GM10266 (cell line): ENCODE data around the gene DRAP1.

ENCODE experiments used
- DNase-seq: peaks from one replicate; pipeline ENCODE4 v3.0.0; 2012; ENCODE audit errors: extremely low spot score
- CTCF ChIP-seq: IDR thresholded peaks from 2 replicates; pipeline ENCODE4 v1.5.1; 2012; ENCODE audit warnings: mild to moderate bottlenecking, low read depth; ENCODE audit not compliant: control insufficient read depth, insufficient read depth; ENCODE audit errors: missing control alignments

The DRAP1 gene

GRCh38 chr11:65883786-65884715 is 35.2 kb upstream of the DRAP1 start:
- no peak for TF ChIP-seq CTCF
- no peak for DNase-seq

- peak; percentile 85 for DNase-seq
- TF ChIP-seq CTCF = peak; percentile 100
These were observed 34.5 kb upstream of the DRAP1 start for GRCh38 chr11:65884716-65885092.

- no peak for DNase-seq
- no peak for TF ChIP-seq CTCF
These were observed 34.0 kb upstream of the DRAP1 start for GRCh38 chr11:65885231-65885630.

GRCh38 chr11:65885808-65886536 is 33.3 kb upstream of the DRAP1 start:
- no peak for DNase-seq
- TF ChIP-seq CTCF = no peak

GRCh38 chr11:65886826-65887722 is 32.2 kb upstream of the DRAP1 start:
- no peak for TF ChIP-seq CTCF
- no peak for DNase-seq

- no peak for DNase-seq
- TF ChIP-seq CTCF = no peak
These were observed 31.5 kb upstream of the DRAP1 start for GRCh38 chr11:65887723-65888162.
